ENCODE data around the gene DHCR7. TPM values are rescaled to one million over a fixed set of nuclear protein-coding genes. Genes with fewer than 3 reads are reported as not detected.
"Not testable (repeated sequence)": the region's sequence is repeated elsewhere in the genome, so short reads cannot be mapped to it uniquely, and the experiment has no call there.

DHCR7 gene
- total RNA-seq, 1 donor from 2014 or later: 28.0 TPM

- no peak for DNase-seq (ENCODE audit: low read depth)
Observed at GRCh38 chr11:71440021-71440755, 8.0 kb downstream of the DHCR7 start.

GRCh38 chr11:71438650-71439049 is 9.5 kb downstream of the DHCR7 start:
- DNase-seq (ENCODE audit: low read depth): no peak

- DNase-seq (ENCODE audit: low read depth): no peak
Observed at GRCh38 chr11:71437879-71438278, 10.3 kb downstream of the DHCR7 start.

GRCh38 chr11:71437399-71437798 is 10.8 kb downstream of the DHCR7 start:
- DNase-seq (ENCODE audit: low read depth): no peak

- no peak for DNase-seq (ENCODE audit: low read depth)
Observed at GRCh38 chr11:71436861-71437260, 11.3 kb downstream of the DHCR7 start.

- DNase-seq (ENCODE audit: low read depth): no peak
Observed at GRCh38 chr11:71435278-71435951, 12.8 kb downstream of the DHCR7 start.

- no peak for DNase-seq (ENCODE audit: low read depth)
Observed at GRCh38 chr11:71434576-71435130, 13.5 kb downstream of the DHCR7 start.

- DNase-seq (ENCODE audit: low read depth): no peak
Observed at GRCh38 chr11:71433648-71434450, 14.3 kb downstream of the DHCR7 start.

GRCh38 chr11:71432761-71433647 is 15.2 kb downstream of the DHCR7 start:
- DNase-seq (ENCODE audit: low read depth): no peak

- no peak for DNase-seq (ENCODE audit: low read depth)
Observed at GRCh38 chr11:71431271-71431670, 16.9 kb downstream of the DHCR7 start.

- no peak for DNase-seq (ENCODE audit: low read depth)
Observed at GRCh38 chr11:71430166-71430565, 18.0 kb downstream of the DHCR7 start.

GRCh38 chr11:71429701-71430100 is 18.5 kb downstream of the DHCR7 start:
- no peak for DNase-seq (ENCODE audit: low read depth)

- DNase-seq (ENCODE audit: low read depth): no peak
Observed at GRCh38 chr11:71428861-71429435, 19.2 kb downstream of the DHCR7 start.

- no peak for DNase-seq (ENCODE audit: low read depth)
Observed at GRCh38 chr11:71426413-71426812, 21.8 kb downstream of the DHCR7 start.

GRCh38 chr11:71425860-71426259 is 22.3 kb downstream of the DHCR7 start:
- DNase-seq (ENCODE audit: low read depth): peak; percentile 65

- no peak for DNase-seq (ENCODE audit: low read depth)
Observed at GRCh38 chr11:71425409-71425808, 22.8 kb downstream of the DHCR7 start.

GRCh38 chr11:71423181-71423790 is 24.9 kb downstream of the DHCR7 start:
- DNase-seq (ENCODE audit: low read depth): peak; percentile 55

GRCh38 chr11:71422318-71422717 is 25.9 kb downstream of the DHCR7 start:
- DNase-seq (ENCODE audit: low read depth): not testable (repeated sequence)

- DNase-seq (ENCODE audit: low read depth): no peak
Observed at GRCh38 chr11:71421392-71421950, 26.7 kb downstream of the DHCR7 start.
